IMR-90 (cell line): ENCODE measurements around the gene FBXO33.
A peak's percentile ranks its signal among the peaks of the same experiment; 100 is the strongest.

Experiments used
- CEBPB ChIP-seq: IDR thresholded peaks from 2 replicates; pipeline ENCODE4 v1.6.1; 2012; ENCODE audit warnings: low read depth, low read length, improper control_type of control experiment
- CTCF ChIP-seq: conservative IDR thresholded peaks from 2 replicates; pipeline ENCODE4 v1.5.1; 2012; ENCODE audit warnings: mild to moderate bottlenecking, low read depth, low read length, improper control_type of control experiment
- POLR2A ChIP-seq: IDR thresholded peaks from 2 replicates; pipeline ENCODE4 v1.6.1; 2012; ENCODE audit warnings: mild to moderate bottlenecking, low read depth, low read length

- TF ChIP-seq CTCF (no peak), POLR2A (no peak), CEBPB (peak; percentile 36)
Measured at GRCh38 chr14:39423793-39424192, 8.4 kb downstream of the FBXO33 start.
